ENCODE data around the gene SUSD4. TPM values are rescaled to one million over a fixed set of nuclear protein-coding genes. Genes with fewer than 3 reads are reported as not detected.

The SUSD4 gene
- total RNA-seq, 1 experiment from 2014 or later, result 31.4 TPM

DNA sequence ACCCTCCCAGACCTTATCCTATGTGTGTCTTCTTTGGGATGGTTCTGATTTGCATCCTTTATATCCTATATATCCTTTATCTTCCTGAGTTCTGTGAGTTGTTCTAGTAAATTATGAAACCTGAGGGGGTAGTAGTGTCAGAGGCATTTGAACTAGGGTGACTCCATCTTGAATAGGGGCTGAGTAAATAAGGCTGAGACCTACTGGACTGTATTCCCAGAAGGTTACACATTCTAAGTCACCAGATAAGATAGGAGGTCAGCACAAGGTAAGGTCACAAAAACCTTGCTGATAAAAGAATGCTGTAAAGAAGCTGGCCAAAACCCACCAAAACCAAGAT, 50.6 kb downstream of the SUSD4 start:
- TF ChIP-seq, protein P1, sequence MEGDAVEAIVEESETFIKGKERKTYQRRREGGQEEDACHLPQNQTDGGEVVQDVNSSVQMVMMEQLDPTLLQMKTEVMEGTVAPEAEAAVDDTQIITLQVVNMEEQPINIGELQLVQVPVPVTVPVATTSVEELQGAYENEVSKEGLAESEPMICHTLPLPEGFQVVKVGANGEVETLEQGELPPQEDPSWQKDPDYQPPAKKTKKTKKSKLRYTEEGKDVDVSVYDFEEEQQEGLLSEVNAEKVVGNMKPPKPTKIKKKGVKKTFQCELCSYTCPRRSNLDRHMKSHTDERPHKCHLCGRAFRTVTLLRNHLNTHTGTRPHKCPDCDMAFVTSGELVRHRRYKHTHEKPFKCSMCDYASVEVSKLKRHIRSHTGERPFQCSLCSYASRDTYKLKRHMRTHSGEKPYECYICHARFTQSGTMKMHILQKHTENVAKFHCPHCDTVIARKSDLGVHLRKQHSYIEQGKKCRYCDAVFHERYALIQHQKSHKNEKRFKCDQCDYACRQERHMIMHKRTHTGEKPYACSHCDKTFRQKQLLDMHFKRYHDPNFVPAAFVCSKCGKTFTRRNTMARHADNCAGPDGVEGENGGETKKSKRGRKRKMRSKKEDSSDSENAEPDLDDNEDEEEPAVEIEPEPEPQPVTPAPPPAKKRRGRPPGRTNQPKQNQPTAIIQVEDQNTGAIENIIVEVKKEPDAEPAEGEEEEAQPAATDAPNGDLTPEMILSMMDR (IDR thresholded peaks at IDR 0.05; ENCODE audit: insufficient read depth in 1 of 2, low read depth in 1 of 2, low read length in 1 of 2, severe bottlenecking in 1 of 2, unreplicated experiment in 1 of 2), result no peak
- ChIA-PET CTCF (no interaction called here), POLR2A (no interaction called here)
- H3K9me3 ChIP-seq, result no peaks in the 10 kb centered on the region
- DNase-seq, result no peak
- no peaks in the 10 kb centered on the region for H3K27me3 ChIP-seq (replicated peaks; ENCODE audit: control insufficient read depth, insufficient read depth, low read length)
- BruUV-seq (replicated peaks), result no TSS peak
- no peaks in the 10 kb centered on the region for H3K9me3 Mint-ChIP-seq (ENCODE audit: unreplicated experiment)
- no peak overlapping the region for H3K27ac Mint-ChIP-seq (ENCODE audit: unreplicated experiment)
- no peak overlapping the region for H3K4me3 ChIP-seq (ENCODE audit: low read depth, low read length)
- H3K36me3 ChIP-seq (ENCODE audit: control insufficient read depth, insufficient read depth, low read length), result no peaks in the 10 kb centered on the region
- 0 out of 2 replicates have a peak, but pooled peaks cover 4% of the 10 kb centered on the region for H3K4me1 ChIP-seq
- no peaks in the 10 kb centered on the region for H3K36me3 Mint-ChIP-seq (ENCODE audit: insufficient read depth, unreplicated experiment)
- H3K4me3 Mint-ChIP-seq (ENCODE audit: unreplicated experiment), result no peak overlapping the region
- H3K4me1 Mint-ChIP-seq (ENCODE audit: low read depth, unreplicated experiment), result peaks cover 11% of the 10 kb centered on the region
- no peaks in the 10 kb centered on the region for H3K27me3 Mint-ChIP-seq (ENCODE audit: insufficient read depth, unreplicated experiment)
- intact Hi-C loops (cut with micrococcal nuclease; ENCODE audit: unreplicated experiment), result no loop called here

DNA sequence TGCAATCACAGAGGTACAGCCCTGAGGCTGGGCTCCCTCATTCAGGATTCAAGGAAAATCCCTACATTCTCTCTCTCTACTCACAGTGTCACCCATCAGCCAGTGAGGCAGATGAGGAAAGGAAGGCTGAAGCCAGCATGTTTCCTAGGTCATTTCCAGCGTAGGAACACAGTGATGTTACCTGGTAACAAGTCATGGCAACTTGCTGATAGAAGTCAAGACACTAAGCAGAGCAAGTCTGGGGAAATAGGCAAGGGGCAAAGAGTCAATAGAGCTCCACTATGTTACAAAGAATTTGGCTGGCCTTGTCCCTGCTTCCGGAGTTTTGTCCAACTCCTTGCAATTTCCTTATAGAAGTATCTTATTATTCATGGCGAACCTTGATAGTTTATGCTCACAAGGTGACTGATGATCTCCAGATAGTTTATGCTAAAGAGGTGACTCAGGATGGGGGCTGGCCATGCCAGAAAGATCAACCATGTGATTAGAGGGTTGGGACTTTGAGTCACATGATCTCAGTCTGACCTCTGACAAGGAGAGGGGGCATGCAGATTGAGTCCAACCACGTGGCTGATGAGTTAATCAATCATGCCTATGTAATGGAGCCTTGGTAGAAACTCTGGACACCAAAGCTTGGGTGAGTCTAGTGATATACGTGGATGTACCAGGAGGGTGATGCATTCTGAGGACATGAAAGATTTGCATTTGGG, 51.1 kb downstream of the SUSD4 start:
- H3K4me1 ChIP-seq, result 0 out of 2 replicates have a peak, but pooled peaks cover 4% of the 10 kb centered on the region
- Mint-ChIP-seq H3K4me3 (ENCODE audit: unreplicated experiment) (no peak overlapping the region), H3K4me1 (ENCODE audit: low read depth, unreplicated experiment) (peaks cover 11% of the 10 kb centered on the region), H3K27me3 (ENCODE audit: insufficient read depth, unreplicated experiment) (no peaks in the 10 kb centered on the region), H3K9me3 (ENCODE audit: unreplicated experiment) (no peaks in the 10 kb centered on the region), H3K36me3 (ENCODE audit: insufficient read depth, unreplicated experiment) (no peaks in the 10 kb centered on the region), H3K27ac (ENCODE audit: unreplicated experiment) (no peak overlapping the region)
- TF ChIP-seq, protein P1 (IDR thresholded peaks at IDR 0.05; ENCODE audit: insufficient read depth in 1 of 2, low read depth in 1 of 2, low read length in 1 of 2, severe bottlenecking in 1 of 2, unreplicated experiment in 1 of 2), result no peak
- ChIA-PET POLR2A (no interaction called here), CTCF (no interaction called here)
- BruUV-seq (replicated peaks), result no TSS peak
- no peaks in the 10 kb centered on the region for H3K27me3 ChIP-seq (replicated peaks; ENCODE audit: control insufficient read depth, insufficient read depth, low read length)
- H3K9me3 ChIP-seq, result no peaks in the 10 kb centered on the region
- no peak for DNase-seq
- intact Hi-C loops (cut with micrococcal nuclease; ENCODE audit: unreplicated experiment), result no loop called here
- H3K4me3 ChIP-seq (ENCODE audit: low read depth, low read length), result no peak overlapping the region
- no peaks in the 10 kb centered on the region for H3K36me3 ChIP-seq (ENCODE audit: control insufficient read depth, insufficient read depth, low read length)

DNA sequence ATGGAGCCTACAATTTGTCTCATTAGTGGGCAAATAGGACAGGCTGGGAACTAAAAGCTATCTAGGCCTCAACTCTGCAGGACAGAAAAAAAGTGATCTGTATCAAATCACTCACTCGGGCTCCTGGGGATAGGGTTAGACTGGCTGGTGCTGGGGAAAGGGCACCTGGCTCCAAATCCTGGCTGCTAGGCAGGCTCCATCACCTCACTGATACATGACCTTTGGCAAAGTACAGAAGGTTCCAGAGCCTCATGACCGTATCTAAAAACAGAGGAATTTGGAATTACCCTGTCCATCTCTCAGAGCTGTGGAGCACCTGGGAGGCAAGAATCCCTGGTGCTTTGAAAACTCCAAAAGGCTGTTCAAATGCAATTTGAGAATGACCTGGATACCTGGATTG, 51.7 kb downstream of the SUSD4 start:
- no peaks in the 10 kb centered on the region for H3K9me3 ChIP-seq
- TF ChIP-seq, protein P1 (IDR thresholded peaks at IDR 0.05; ENCODE audit: insufficient read depth in 1 of 2, low read depth in 1 of 2, low read length in 1 of 2, severe bottlenecking in 1 of 2, unreplicated experiment in 1 of 2), result no peak
- no TSS peak for BruUV-seq (replicated peaks)
- H3K27ac Mint-ChIP-seq (ENCODE audit: unreplicated experiment), result no peak overlapping the region
- ChIA-PET CTCF (no interaction called here), POLR2A (no interaction called here)
- 0 out of 2 replicates have a peak, but pooled peaks cover 4% of the 10 kb centered on the region for H3K4me1 ChIP-seq
- DNase-seq, result no peak
- no peaks in the 10 kb centered on the region for H3K9me3 Mint-ChIP-seq (ENCODE audit: unreplicated experiment)
- H3K4me1 Mint-ChIP-seq (ENCODE audit: low read depth, unreplicated experiment), result peaks cover 11% of the 10 kb centered on the region
- H3K36me3 Mint-ChIP-seq (ENCODE audit: insufficient read depth, unreplicated experiment), result no peaks in the 10 kb centered on the region
- H3K4me3 ChIP-seq (ENCODE audit: low read depth, low read length), result no peak overlapping the region
- no peak overlapping the region for H3K4me3 Mint-ChIP-seq (ENCODE audit: unreplicated experiment)
- no peaks in the 10 kb centered on the region for H3K27me3 ChIP-seq (replicated peaks; ENCODE audit: control insufficient read depth, insufficient read depth, low read length)
- H3K27me3 Mint-ChIP-seq (ENCODE audit: insufficient read depth, unreplicated experiment), result no peaks in the 10 kb centered on the region
- H3K36me3 ChIP-seq (ENCODE audit: control insufficient read depth, insufficient read depth, low read length), result no peaks in the 10 kb centered on the region
- intact Hi-C loops (cut with micrococcal nuclease; ENCODE audit: unreplicated experiment), result no loop called here

Measured in Caco-2 (cell line).